GM21529 (cell line): Measurements from ENCODE around the gene ABL2.
"Not testable (repeated sequence)": the region's sequence is repeated elsewhere in the genome, so short reads cannot be mapped to it uniquely, and the experiment has no call there.

Source experiments
- ATAC-seq: cut with Tn5 transposase; IDR thresholded peaks from one replicate; pipeline ENCODE4 v1.9.1; 2021; ENCODE audit not compliant: unreplicated experiment

The ABL2 gene

DNA sequence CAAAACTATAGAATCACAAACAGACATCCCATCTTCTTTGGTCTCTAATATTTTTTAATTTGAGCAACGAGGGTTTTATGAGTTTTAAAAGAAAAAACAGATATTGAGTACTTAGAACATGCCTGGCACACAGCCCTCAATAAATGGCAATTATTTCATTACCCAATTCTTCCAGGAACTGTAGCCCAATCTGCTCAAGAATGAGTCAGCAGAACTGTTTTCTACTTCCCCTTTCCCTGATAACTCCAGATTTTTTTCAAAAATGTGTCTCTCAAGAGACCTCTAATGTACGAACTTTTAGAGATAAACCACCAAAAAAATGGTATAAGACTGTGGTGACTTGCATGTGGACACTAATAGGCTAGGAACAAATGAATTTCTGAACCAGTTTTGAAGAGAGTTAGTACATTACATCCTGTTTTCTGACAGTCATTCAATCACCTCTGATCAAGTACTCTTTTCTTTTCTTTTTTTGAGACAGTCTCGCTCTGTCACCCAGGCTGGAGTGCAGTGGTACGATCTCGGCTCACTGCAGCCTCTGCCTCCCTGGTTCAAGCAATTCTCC, 11.5 kb downstream of the ABL2 start:
- ATAC-seq = no peak

DNA sequence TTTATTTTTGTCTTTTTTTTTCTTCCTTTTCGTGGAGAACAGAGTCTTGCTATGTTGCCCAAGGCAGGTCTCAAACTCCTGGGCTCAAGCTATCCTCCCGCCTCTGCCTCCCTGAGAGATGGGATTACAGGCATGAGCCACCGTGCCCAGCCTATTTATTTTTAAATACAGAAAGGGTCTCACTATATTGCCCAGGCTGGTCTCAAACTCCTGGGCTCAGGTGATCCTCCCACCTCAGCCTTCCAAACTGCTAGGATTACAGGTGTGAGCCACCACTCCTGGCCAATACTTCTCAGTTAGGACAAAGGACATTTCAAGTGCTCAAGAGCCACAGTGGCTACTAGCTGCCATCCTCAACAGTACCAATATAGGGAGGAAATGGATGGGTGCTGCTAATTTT, 16.2 kb downstream of the ABL2 start:
- not testable (repeated sequence) for ATAC-seq

DNA sequence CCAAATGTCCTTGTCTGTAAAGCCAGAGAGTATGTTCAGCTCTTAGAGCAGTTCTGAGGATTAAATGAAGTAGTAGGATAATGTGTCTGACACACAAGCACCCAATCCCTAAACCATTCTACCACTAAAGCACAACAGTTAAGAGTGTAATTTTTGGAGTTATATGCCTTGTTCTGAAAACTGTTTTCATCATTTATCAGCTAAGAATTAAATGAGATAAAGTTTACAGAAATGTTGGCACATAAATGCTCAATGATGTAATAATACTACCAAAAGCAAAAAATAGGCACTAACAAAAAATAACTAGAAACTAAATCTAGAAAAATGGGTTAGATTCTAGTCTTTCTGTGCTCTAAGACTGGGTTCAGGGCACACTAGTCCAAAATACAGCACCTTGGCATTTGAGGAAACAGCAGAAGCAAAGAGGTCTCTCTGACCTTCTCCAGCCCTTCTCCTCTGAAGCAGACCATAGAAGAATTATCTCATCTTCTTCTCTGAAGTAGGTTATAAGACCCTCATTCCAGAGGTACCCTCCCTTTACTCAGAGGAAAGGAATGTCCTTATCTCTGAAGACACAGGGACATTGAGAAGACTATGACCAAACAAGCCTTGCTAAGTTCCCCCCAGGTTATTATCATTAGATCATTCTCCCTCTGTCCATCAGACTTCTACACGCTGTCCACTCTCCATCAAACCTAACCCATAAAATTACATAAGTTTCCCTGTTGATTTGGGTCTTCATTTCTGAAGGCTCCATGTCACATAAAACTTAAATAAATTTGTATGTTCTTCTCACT, 20.6 kb downstream of the ABL2 start:
- ATAC-seq = no peak

DNA sequence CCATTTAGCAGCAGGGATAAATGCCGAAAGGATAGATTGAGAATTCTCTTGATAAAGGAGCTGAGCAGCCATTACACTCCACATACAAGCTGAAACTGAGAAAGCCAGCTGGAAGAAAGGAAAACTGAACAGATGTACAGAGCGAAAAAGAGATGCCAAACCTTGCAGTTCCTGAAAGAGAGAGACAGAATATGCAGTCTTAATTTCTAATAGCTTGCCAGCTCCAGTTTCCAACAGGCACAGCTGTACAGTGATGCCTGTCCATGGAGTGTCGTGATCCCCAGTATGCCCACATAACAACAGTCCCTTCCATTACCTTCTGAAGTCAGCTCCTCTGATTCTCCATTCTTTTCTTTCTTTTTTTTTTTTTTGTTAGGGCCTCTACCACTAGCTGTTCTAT, 22.7 kb downstream of the ABL2 start:
- no peak for ATAC-seq

DNA sequence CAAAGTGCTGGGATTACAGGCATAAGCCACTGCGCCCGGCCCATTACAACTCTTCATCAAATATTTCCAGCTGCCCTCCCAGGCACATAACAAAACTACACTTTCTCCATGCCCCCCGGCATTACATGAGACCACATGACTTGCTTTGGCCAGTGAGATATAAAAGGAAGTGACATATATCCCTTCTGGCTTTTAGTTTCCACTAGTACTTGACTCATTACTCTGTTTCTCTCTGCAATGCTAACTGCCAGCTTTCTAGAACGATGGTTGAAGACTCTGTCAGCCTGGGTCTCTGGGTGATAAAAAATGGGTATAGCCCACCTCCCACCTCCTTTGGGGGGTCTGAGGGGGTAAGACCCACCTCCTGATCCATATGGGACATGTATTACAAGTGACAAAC, 24.2 kb downstream of the ABL2 start:
- ATAC-seq = no peak

DNA sequence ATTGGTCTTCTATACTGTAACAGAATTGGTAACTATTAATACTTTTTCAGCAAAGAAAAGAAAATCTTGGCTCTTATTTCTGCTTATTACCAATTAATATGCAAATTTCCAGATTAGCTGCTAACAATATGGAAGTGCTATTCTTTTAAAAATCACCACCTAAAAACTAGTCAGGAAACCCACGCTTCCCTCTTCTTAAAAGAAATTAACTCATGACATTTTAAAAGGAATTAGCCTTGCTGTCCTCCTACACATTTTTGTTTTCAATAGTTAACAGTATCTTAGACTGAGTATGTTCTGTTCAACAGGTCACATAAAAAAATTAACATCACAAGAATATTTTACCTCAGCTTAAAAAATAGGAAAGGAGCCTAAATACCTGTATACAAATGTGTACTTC, 27.3 kb downstream of the ABL2 start:
- no peak for ATAC-seq

DNA sequence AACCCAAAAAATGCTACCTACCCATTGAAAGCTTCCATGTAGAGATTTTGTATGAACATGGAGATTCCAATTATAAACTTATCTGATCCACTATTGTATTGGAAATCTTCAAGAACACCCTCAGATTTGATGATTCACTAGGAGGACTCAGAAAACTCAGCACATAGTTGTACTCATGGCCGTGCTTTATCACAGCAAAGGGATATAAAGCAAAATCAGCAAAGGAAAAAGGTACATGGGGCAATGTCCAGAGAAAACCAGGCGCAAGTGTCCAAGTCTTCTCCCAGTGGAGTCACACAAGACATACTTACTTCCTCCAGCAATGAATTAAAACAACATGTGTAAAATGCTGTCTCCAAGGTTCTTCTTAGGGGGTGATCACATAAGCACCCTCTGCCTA, 28.9 kb downstream of the ABL2 start:
- no peak for ATAC-seq

DNA sequence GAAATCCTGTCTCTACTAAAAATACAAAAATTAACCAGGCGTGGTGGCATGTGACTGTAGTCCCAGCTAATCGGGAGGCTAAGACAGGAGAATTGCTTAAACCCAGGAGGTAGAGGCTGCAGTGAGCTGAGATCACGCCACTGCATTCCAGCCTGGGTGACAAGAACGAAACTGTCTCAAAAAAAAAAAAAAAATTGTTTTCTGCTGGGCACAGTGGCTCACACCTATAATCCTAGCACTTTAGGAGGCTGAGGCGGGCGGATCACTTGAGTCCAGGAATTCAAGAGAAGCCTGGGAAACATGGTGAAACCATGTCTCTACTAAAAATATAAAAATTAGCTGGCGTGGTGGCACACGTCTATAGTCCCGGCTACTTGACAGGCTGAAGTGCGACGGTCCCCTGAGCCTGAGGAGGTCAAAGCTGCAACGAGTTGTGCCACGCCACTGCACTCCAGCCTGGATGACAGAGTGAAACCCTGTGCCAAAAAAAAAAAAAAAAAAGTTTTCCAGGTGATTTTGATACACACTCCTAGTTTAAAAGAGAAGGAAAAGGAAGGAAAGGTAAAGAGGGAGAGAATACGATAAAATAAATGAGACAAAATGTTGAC, 31.7 kb downstream of the ABL2 start:
- ATAC-seq = no peak

DNA sequence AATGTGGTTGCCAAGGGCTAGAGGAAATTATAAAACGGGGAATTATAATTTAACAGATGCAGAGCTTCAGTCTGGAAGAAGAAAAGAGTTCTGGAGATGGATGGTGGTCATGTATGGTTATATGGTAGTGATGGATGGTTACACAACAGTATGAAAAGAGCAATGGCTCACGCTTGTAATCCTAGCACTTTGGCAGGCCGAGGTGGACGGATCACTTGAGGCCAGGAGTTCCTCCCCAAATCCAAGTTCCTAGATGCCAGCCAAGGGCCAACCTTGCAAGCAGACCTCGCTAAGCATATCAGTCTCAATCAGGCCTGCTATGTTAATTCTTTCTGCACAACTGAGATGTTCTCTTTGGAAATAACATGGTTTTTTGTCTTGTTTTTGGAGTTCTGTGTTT, 33.6 kb downstream of the ABL2 start:
- ATAC-seq = not testable (repeated sequence)

DNA sequence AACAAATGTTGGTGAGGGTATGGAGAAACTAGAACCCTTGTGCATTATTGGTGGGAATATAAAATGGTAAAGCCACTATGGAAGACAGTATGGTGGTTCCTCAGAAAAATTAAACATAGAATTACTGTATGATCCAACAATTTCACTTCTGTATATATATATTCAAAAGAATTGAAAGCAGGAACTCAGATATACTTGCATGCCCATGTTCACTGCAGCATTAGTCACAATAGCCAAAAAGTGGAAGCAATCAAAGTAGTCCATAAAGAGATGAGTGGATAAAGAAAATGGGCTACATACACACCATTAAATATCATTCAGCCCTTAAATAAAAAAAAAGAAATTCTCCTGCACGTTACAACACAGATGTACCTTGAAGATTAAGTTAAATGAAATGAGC, 34.1 kb downstream of the ABL2 start:
- no peak for ATAC-seq

DNA sequence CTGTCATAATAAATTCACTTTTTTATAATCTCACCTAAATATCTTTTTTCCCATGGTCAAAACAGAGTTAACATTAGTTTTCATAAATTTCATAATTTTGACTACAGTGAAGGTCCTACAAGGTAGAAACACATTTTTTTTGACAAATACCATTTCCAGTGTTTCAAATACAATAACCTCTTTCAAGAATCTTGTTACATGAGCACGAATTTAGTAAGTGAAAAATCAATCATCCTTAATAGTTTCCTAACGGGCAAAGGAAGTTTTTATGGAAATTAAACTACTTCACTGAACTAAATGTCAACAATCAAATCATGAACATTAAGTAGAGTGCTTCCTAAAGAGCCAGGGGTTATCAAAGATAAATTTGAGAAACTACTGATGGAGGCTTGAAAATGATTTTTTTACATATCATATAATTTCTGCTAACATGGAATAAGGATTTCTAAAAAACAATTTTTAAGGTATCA, 35.4 kb downstream of the ABL2 start:
- ATAC-seq = no peak

DNA sequence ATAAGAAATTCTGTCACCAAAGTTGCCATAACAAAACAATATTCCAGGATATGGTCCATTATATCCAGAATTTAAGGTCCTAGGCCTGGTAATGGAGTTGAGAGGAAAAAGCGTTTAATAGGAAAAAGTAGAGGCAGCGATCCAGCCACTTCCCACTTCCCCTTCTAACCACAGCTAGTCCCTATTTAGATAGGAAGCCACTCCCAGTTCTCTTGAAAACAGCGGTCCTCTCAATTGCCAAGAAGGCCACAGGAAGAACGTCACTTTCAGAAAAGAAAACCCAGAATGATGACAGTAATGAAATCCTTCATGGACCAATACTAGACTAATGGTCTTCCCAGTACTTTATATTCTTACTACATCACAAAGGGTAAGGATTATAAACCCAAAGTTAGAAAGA, 38.6 kb downstream of the ABL2 start:
- ATAC-seq = no peak

DNA sequence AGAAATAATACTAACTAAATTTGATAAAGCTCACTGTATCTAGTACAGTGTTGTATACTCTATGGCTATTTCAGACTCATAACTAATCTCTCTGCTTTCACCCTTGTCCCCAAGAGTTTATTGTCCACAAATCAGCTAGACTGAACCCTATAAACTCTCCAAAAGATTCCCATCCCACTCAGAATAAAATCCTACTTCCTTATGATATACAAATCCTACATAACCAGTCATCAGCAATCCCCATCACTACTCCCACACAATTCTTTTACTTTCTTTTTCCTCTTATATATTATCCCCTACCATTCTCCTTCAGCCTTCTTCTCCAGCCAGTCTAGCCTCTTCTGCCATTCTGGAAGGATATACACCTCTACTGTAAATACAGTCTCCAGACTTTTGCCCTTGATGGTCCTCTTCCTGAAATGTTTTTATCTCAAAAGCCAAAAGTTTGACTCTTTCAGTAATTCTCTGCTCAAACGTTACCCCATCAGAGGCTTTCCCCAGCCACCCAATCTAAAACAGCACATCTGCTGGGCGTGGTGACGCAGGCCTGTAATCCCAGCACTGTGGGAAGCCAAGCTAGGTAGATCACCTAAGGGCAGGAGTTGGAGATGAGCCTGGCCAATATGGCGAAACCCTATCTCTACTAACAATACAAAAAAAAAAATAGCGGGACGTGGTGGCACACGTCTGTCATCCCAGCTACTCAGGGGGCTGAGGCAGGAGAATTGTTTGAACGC, 41.6 kb downstream of the ABL2 start:
- no peak for ATAC-seq

DNA sequence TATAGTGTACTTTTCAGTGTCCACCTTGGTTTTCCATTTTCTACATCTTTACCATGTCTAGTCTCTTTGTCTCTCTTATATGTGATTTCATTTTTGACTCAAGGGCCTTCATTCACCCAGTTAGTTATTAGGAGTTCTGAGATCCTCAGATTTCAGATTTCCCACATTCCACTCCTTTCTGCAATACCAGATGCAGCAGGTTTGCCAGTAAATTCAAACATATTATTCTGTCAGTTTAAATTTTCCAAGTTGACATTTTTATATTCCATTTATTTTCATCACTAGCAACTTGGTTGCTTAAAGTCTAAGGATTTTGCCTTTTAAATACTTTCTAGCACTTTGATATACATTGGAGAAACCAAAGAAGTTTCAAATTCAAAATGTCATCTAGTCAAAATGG, 42.4 kb downstream of the ABL2 start:
- no peak for ATAC-seq

DNA sequence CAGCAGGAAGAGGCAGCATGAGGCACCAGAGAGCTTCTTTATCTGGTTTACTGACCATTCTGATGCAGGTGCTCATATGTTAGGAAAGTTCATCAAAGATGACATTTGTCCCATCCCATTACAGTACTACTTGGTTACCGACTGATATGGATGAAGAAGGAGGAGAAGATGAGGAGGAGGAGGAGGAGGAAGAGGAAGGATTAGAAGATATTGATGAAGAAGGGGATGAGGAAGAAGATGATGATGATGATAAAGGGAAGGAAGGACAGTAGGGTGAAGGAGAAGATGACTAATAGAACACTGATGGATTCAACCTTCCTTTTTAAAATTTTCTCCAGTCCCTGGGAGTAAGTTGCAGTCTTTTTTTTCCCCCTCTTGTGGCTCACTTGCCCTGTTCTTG, 45.1 kb downstream of the ABL2 start:
- no peak for ATAC-seq

DNA sequence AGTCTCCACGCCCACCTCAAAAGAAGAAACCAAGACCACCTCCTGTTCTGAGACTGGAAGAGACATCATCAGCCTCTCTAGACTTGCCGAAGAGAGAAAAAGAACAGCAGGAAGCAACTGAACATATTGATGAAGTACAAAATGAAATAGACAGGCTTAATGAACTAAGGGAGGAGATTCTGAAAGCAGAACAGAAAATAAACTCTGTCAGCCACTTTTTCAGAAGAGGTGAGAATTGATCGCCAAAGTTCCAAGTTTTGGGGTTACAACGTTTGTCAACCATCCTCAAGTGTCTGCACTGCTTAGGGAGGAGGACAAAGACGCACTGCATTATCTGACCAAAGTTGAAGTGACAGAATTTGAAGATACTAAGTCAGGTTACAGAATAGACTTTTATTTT, 45.6 kb downstream of the ABL2 start:
- no peak for ATAC-seq

DNA sequence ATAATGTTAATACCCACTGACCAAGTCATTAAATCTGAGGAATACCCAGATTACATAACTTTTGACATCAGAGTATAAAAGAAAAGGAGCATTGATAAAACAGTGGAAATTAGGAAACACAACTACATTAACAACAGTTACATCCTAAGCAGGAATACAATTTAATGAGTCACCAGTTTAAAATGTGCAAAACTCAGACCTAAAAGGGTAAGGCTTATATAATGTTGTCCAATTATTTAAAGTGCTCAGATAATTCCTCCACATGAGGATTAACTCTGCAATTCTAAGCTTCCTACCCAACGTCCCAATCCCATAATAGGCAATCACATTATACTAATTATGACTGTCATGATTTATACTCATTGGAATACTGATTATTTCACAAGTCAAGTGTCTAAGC, 50.5 kb downstream of the ABL2 start:
- ATAC-seq = no peak

DNA sequence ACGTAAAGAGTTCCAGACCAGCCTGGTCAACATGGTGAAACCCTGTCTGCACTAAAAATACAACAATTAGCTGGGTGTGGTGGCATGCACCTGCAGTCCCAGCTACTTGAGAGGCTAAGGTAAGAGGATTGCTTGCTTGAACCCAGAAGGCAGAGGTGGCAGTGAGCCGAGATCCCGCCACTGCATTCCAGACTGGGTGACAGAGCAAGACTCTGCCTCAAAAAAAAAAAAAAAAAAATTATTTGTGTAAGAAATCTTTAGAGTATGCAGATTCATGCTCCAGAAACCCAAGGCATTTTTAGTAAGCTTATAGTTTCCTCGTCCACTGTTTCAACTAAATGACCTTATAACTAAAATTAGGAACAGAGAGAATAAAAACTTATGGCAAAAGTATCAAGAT, 51.3 kb downstream of the ABL2 start:
- no peak for ATAC-seq

DNA sequence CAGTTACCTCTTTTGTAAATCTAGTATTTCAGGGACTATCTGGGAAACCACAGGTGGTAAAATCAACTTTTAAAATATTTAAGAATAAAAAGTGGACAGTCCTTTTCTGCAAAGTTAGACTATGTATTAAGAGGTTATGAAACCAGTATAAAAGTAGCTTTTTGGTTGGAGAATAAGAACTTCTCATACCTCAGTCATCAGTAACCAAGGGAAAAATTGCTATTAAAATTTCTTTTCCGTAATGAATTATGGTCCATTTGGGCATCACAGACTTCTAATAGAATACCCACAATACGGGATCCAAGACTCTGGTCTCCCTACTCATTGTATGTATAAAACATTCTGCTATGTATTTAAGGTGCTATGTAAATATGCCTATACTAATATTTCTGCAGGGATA, 51.9 kb downstream of the ABL2 start:
- ATAC-seq = no peak

DNA sequence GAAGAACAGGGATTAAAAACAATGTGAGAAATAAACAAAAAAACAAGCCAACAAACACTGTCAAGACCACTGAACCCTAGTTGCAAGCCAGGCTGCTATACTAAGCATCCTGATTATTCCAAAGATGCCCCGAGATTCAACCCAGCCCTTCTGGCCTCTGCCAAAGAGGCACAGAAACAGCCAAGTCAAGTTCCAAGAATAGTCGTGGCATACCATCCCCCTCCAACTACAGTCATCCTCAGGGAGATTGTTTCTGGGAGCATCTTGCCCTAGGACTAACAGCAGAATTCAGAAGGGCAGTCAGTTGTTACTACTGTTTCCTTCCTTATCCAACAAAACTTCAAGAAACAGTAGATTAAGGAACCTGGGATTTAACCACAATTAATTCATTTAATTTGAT, 52.3 kb downstream of the ABL2 start:
- ATAC-seq = no peak

DNA sequence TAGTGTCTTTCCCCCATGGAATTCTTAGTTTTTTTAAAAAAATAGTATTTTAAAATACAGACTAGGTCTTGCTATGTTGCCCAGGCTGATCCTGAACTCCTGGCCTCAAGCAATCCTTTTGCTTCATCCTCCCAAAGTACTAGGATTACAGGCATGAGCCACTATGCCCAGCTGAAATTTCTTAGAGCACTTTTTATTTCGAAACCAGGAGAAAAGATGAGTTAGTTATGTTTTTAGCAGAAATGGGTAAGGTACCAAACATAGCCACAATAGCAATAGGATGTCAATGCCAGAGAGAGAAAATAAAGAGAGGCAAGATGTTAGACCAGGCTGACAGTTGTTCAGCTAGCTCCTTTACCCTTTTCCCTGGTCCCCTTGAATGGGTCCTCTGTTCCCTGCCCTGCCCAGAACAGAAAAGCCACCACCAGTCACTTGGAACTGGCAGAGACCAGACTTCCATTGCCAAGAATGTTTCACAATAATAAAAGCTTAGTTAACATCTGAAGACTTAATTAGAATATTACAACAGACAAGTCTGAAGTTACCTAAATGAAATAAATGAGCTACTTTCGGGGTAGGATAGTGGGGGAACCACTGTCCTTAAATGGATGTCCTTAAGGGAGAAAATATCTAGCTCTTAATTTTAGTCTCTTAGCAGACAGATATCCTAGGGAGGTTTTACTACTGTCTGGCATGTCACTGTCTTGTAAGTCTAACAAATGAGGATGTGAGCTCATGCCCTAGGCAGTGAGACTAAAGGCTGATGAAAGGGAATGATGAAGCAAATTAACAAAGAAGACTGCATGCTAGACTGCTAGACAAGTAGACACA, 54.3 kb downstream of the ABL2 start:
- ATAC-seq = no peak
